Endothelial cell of umbilical vein (primary cell): Measurements from ENCODE around the gene RNF6.

Source experiments
- EZH2 ChIP-seq: IDR thresholded peaks from 2 replicates; pipeline ENCODE4 v1.6.1; 2012; ENCODE audit warnings: borderline replicate concordance, low read depth, mild to moderate bottlenecking, moderate library complexity, low read length, inconsistent platforms; ENCODE audit not compliant: severe bottlenecking
- POLR2A ChIP-seq: IDR thresholded peaks from 2 replicates; pipeline ENCODE4 v1.6.1; 2012; ENCODE audit warnings: low read depth, mild to moderate bottlenecking, control low read depth, low read length
- TF ChIP-seq, protein P1 (sequence below), 2 donors: IDR thresholded peaks; 1 replicate in 1 of 2; 2 replicates in 1 of 2; pipeline ENCODE4 v1.5.1; 2011; ENCODE audit warnings: low read length in 2 of 2, mild to moderate bottlenecking in 2 of 2, moderate library complexity in 2 of 2, control low read depth in 1 of 2, inconsistent platforms in 1 of 2, low read depth in 1 of 2; ENCODE audit not compliant: insufficient read depth in 1 of 2; ENCODE audit errors: extremely low read depth in 1 of 2

DNA sequence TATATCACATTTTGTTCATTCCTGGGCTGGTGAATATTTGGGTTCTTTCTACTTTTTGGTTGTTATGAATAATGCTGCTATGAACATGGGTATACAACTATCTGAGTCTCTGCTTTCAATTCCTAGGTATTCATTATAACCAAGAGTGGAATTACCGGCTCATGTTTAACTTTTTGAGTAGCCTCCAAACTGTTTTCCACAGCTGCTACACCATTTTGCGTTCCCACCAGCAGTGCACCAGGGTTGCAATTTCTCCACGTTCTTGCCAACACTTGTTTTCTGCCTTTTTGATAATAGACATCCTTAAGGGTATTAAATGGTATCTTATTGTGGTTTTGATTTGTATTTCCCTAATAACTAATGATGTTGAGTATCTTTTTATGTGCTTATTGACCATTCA lies 48.6 kb upstream of the RNF6 start:
- TF ChIP-seq, protein P1, sequence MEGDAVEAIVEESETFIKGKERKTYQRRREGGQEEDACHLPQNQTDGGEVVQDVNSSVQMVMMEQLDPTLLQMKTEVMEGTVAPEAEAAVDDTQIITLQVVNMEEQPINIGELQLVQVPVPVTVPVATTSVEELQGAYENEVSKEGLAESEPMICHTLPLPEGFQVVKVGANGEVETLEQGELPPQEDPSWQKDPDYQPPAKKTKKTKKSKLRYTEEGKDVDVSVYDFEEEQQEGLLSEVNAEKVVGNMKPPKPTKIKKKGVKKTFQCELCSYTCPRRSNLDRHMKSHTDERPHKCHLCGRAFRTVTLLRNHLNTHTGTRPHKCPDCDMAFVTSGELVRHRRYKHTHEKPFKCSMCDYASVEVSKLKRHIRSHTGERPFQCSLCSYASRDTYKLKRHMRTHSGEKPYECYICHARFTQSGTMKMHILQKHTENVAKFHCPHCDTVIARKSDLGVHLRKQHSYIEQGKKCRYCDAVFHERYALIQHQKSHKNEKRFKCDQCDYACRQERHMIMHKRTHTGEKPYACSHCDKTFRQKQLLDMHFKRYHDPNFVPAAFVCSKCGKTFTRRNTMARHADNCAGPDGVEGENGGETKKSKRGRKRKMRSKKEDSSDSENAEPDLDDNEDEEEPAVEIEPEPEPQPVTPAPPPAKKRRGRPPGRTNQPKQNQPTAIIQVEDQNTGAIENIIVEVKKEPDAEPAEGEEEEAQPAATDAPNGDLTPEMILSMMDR (IDR thresholded peaks at IDR 0.05; ENCODE audit: extremely low read depth in 1 of 2, insufficient read depth in 1 of 2, low read depth in 1 of 2, low read length in 2 of 2): no peak
- TF ChIP-seq EZH2 (no peak), POLR2A (no peak)
